GM10847 (cell line): ENCODE measurements around the gene ISL2.

Experiments
- POLR2A ChIP-seq: IDR thresholded peaks from 2 replicates; pipeline ENCODE4 v1.6.1; 2011; ENCODE audit not compliant: insufficient read length; ENCODE audit errors: extremely low read depth

Gene ISL2

GRCh38 chr15:76325704-76326103 lies 10.9 kb upstream of the ISL2 start:
- TF ChIP-seq POLR2A = no peak

GRCh38 chr15:76327191-76328105 lies 9.1 kb upstream of the ISL2 start:
- TF ChIP-seq POLR2A = no peak

GRCh38 chr15:76328106-76328696 lies 8.4 kb upstream of the ISL2 start:
- no peak for TF ChIP-seq POLR2A

- TF ChIP-seq POLR2A = no peak
These were observed 7.6 kb upstream of the ISL2 start for GRCh38 chr15:76328958-76329357.

- TF ChIP-seq POLR2A = no peak
These were observed 6.4 kb upstream of the ISL2 start for GRCh38 chr15:76330080-76330680.

- no peak for TF ChIP-seq POLR2A
These were observed 3.8 kb upstream of the ISL2 start for GRCh38 chr15:76332796-76333195.

- no peak for TF ChIP-seq POLR2A
These were observed 3.3 kb upstream of the ISL2 start for GRCh38 chr15:76333309-76333708.

GRCh38 chr15:76333720-76334437 lies 2.7 kb upstream of the ISL2 start:
- TF ChIP-seq POLR2A = no peak

GRCh38 chr15:76334438-76335306 lies 1.9 kb upstream of the ISL2 start:
- no peak for TF ChIP-seq POLR2A

- no peak for TF ChIP-seq POLR2A
These were observed 993 bp upstream of the ISL2 start for GRCh38 chr15:76335307-76336253.

- no peak for TF ChIP-seq POLR2A
These were observed 604 bp downstream of the ISL2 start for GRCh38 chr15:76337059-76337695.

GRCh38 chr15:76337696-76338485 lies 1.3 kb downstream of the ISL2 start:
- no peak for TF ChIP-seq POLR2A
